ENCODE measurements around the gene ATP1B3.

DNA sequence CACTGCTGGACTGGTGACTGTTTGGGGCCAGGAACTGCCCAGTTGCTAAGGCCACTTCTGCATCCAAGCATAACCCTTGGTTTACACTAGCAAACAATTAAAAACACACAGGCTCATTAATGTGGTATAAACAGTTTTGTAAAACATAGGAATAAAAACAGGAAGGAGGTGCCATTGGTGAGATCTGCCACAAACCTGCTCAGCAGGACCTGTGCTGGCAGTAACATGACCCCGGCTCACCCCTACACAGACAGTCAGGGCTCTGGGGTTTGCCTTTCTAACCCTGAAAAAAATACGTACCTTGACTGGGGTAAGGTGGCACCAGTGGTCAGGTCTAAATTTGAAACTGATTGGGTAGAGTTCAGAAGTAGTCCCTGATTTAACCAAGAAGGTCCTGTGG is 76.2 kb downstream of the ATP1B3 start:
- TF ChIP-seq, protein P1, sequence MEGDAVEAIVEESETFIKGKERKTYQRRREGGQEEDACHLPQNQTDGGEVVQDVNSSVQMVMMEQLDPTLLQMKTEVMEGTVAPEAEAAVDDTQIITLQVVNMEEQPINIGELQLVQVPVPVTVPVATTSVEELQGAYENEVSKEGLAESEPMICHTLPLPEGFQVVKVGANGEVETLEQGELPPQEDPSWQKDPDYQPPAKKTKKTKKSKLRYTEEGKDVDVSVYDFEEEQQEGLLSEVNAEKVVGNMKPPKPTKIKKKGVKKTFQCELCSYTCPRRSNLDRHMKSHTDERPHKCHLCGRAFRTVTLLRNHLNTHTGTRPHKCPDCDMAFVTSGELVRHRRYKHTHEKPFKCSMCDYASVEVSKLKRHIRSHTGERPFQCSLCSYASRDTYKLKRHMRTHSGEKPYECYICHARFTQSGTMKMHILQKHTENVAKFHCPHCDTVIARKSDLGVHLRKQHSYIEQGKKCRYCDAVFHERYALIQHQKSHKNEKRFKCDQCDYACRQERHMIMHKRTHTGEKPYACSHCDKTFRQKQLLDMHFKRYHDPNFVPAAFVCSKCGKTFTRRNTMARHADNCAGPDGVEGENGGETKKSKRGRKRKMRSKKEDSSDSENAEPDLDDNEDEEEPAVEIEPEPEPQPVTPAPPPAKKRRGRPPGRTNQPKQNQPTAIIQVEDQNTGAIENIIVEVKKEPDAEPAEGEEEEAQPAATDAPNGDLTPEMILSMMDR (IDR thresholded peaks at IDR 0.05) = no peak
- no peak for TF ChIP-seq POLR2A (IDR thresholded peaks at IDR 0.05)

Data from lower leg skin (tissue), 3 donors.